Heart right ventricle (tissue), 16 donors: ENCODE data around the gene TMEM61. TPM values are rescaled to one million over a fixed set of nuclear protein-coding genes. Genes with fewer than 3 reads are reported as not detected.

Experiments
- ATAC-seq, 8 donors: fragments of 200-7000 bp; cut with Tn5 transposase; one replicate each; pipeline ENCODE4 v1.9.1; 2020; ENCODE audit warnings: mild to moderate bottlenecking in 8 of 8, moderate library complexity in 8 of 8, moderate number of reproducible peaks in 1 of 8
- DNase-seq, 2 donors: peaks; one replicate each; pipeline ENCODE4 v3.0.0-alpha.2; 2020
- H3K27ac ChIP-seq, 10 donors: fragments of 200-600 bp; sonication (generic) in 2 of 10; one replicate each; pipeline versions ENCODE4 v1.5.0 to v1.8.0; 2020 to 2022; ENCODE audit warnings: mild to moderate bottlenecking in 3 of 10
- H3K27me3 ChIP-seq, 7 donors: fragments of 200-600 bp; one replicate each; pipeline ENCODE4 v1.8.0; 2021 to 2022; ENCODE audit warnings: mild to moderate bottlenecking in 2 of 7
- H3K36me3 ChIP-seq, 9 donors: fragments of 200-600 bp; sonication (generic) in 1 of 9; one replicate each; pipeline versions ENCODE4 v1.5.0 to v1.8.0; 2020 to 2022; ENCODE audit warnings: mild to moderate bottlenecking in 2 of 9
- H3K4me1 ChIP-seq, 9 donors: fragments of 200-600 bp; sonication (generic) in 1 of 9; one replicate each; pipeline versions ENCODE4 v1.5.0 to v1.8.0; 2020 to 2022; ENCODE audit warnings: mild to moderate bottlenecking in 4 of 9
- H3K4me3 ChIP-seq, 10 donors: fragments of 200-600 bp; sonication (generic) in 2 of 10; one replicate each; pipeline versions ENCODE4 v1.5.0 to v1.8.0; 2020 to 2022; ENCODE audit warnings: mild to moderate bottlenecking in 7 of 10, moderate library complexity in 2 of 10
- H3K9me3 ChIP-seq, 11 donors: fragments of 200-600 bp in 10 of 11; sonication (generic) in 2 of 11; one replicate each; pipeline versions ENCODE4 v1.5.0 to v1.8.0; 2013 to 2022; ENCODE audit warnings: mild to moderate bottlenecking in 2 of 11, control low read depth in 1 of 11, moderate library complexity in 1 of 11
- WGBS, 2 donors: extraction: QIAGEN DNeasy Blood & Tissue Kit; methylation state at CpG; one replicate each; pipeline ENCODE4 v1.1.7; 2013; ENCODE audit warnings: inconsistent platforms in 1 of 2; 5-methylcytosine and 5-hydroxymethylcytosine counted together
- intact Hi-C, 10 donors: fragments of 100-400 bp; cut with DNase I; formaldehyde crosslinking; loops; one replicate each; pipeline versions ENCODE4 v1.11.1 to v1.14.2; 2022
- polyA plus RNA-seq, 2 donors: library from polyadenylated mRNA; stranded (reverse); fragments of 200-250 nt; gene quantifications; one replicate each; pipeline ENCODE4 v1.2.3, GENCODE V29; 2013
- total RNA-seq, 10 donors: library from RNA; stranded (reverse); fragmentation: NEBNext Ultra II Directional in 3 of 10; extraction: Animal tissue kit (Norgen Biotek cat#: 25700) in 3 of 10; gene quantifications; one replicate each; pipeline versions ENCODE4 v1.2.1 to v1.2.4, GENCODE V29; 2021 to 2023
- TF ChIP-seq, protein P1 (sequence below), 9 donors: fragments of 200-600 bp; sonication (generic) in 2 of 9; IDR thresholded peaks; one replicate each; pipeline versions ENCODE4 v1.5.0 to v1.8.0; 2021 to 2022; ENCODE audit warnings: antibody characterized with exemption in 9 of 9, mild to moderate bottlenecking in 5 of 9, moderate library complexity in 1 of 9
- donor health status: Arrhythmogenic right ventricular cardiomyopathy.
- donor health status: ischemic (EF 13 %, LVEDD 7.1; RV severe dilation, severe dysfunction).
- donor health status: healthy with polysubstance abuse.
- donor health status: DM: no; HTN: yes; CAD: no.
- donor health status: DM: no; HTN: no; CAD: no.
- donor health status: ischemic (EF 25% LVEDD 6.9; RV normal size, moderate dysfunction).
- donor health status: ischemic (EF 25% LVEDD 5.7; RV mildly dilated, moderate dysfunction).
- donor health status: healthy.
- donor health status: DM: yes; HTN: yes; CAD: no.
- donor health status: Ischemic cardiomyopathy.
- donor health status: ischemic (EF 35%, LVEDD 5.7; RV mildly dilated, moderate dysfunction).
- donor health status: nonischemic (EF 11% LVEDD 7.7; RV severe dilation, severe dysfunction).
- donor health status: DM: yes; HTN: yes; CAD: no.
- donor health status: PGD.
- donor health status: ischemic (EF 29% LVEDD 5.4; RV normal size, mild dysfunction).
- donor health status: nonischemic (EF 23%, LVEDD 6.1; RV moderate dilation, normal function).

TMEM61 gene
- total and polyA plus RNA-seq, 12 donors = 0.03 to 0.37 TPM; not detected in 10

DNA sequence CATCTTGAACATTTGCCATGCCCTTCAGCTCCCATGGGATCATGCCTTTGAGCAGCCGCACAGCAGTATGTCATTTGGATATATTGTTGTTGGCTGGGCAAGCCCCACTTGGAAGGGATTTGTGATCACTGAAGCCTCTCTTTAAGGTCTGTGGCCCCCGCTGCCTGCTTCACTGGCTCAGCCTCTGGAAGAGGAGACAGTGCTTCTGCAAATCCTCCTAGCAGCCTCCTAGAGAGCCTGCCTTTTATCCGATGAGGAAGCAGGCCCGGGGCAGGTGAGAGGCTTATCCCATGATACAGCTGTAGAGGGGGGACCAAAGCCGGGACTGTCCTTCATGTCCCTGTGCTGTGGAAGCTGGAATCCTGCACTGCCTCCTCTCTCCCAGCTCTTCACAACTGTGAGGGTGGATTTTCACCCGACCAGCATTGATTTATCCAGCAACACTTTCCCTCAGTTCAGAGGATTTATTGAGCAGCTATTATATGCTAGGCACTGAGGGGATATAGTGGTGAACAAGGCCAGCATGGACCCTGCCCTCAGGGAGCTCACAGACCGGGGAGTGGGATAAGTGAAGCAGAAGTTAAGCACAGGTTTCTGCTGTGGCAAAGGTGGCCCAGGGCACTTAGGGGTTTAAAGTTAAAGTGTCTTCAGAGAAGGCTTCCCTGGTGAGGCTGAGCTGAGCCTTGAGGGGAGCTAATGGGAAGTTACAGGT lies 3.9 kb downstream of the TMEM61 start:
- Histone ChIP-seq H3K9me3 (no peaks in the 10 kb centered on the region), H3K36me3 (no peaks in the 10 kb centered on the region), H3K4me1 (peaks cover 0 to 9% (median 5%) of the 10 kb centered on the region in 9 donors), H3K27ac (no peak overlapping the region), H3K27me3 (peaks cover 0 to 58% (median 37%) of the 10 kb centered on the region in 7 donors), H3K4me3 (no peak overlapping the region)
- TF ChIP-seq, protein P1, sequence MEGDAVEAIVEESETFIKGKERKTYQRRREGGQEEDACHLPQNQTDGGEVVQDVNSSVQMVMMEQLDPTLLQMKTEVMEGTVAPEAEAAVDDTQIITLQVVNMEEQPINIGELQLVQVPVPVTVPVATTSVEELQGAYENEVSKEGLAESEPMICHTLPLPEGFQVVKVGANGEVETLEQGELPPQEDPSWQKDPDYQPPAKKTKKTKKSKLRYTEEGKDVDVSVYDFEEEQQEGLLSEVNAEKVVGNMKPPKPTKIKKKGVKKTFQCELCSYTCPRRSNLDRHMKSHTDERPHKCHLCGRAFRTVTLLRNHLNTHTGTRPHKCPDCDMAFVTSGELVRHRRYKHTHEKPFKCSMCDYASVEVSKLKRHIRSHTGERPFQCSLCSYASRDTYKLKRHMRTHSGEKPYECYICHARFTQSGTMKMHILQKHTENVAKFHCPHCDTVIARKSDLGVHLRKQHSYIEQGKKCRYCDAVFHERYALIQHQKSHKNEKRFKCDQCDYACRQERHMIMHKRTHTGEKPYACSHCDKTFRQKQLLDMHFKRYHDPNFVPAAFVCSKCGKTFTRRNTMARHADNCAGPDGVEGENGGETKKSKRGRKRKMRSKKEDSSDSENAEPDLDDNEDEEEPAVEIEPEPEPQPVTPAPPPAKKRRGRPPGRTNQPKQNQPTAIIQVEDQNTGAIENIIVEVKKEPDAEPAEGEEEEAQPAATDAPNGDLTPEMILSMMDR (IDR thresholded peaks at IDR 0.05) = no peak
- ATAC-seq (no peak), DNase-seq (no peak)
- WGBS, 2 donors = 59 to 69% methylated on average over 7 of the region's 7 CpGs
- intact Hi-C loops = no loop called here

DNA sequence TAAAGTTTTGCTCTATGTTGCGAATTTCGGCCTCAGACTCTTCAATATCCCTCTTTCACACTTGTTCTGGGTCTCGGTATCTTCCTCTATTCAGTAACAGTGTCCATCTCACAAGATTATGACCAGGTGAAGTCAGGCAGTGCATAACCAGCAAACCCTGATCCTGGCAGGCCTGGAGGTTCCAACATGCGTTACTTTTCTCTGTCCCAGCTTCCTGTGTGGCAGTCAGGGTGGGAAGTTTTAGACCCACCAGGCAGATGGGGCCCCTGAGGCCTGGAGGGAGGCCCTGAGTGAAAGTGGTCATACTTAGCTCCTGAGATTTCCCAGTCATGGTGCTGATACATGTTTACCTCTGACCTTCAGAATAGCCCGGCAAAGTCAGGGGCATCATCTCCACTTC lies 5.1 kb downstream of the TMEM61 start:
- WGBS, 2 donors = 87 to 90% methylated on average over 5 of the region's 5 CpGs
- no peak for DNase-seq
- Histone ChIP-seq H3K36me3 (no peaks in the 10 kb centered on the region), H3K9me3 (no peaks in the 10 kb centered on the region), H3K27me3 (peaks cover 0 to 45% (median 24%) of the 10 kb centered on the region in 7 donors), H3K4me3 (no peak overlapping the region), H3K27ac (no peak overlapping the region), H3K4me1 (peaks cover 0 to 8% (median 0%) of the 10 kb centered on the region in 9 donors)
- intact Hi-C loops = no loop called here
- TF ChIP-seq, protein P1 (IDR thresholded peaks at IDR 0.05) = no peak
- no peak for ATAC-seq

DNA sequence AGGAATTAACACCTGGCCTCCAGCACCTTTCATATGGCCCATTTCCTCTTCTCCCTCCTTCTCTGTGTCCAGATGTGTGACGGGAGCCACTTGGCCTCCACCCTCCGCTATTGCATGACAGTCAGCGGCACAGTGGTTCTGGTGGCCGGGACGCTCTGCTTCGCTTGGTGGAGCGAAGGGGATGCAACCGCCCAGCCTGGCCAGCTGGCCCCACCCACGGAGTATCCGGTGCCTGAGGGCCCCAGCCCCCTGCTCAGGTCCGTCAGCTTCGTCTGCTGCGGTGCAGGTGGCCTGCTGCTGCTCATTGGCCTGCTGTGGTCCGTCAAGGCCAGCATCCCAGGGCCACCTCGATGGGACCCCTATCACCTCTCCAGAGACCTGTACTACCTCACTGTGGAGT lies 5.6 kb downstream of the TMEM61 start:
- peaks cover 0 to 41% (median 19%) of the 10 kb centered on the region in 7 donors for H3K27me3 ChIP-seq
- ATAC-seq (no peak), DNase-seq (no peak)
- H3K36me3 ChIP-seq = no peaks in the 10 kb centered on the region
- H3K4me3 ChIP-seq = no peak overlapping the region
- peaks cover 0 to 8% (median 0%) of the 10 kb centered on the region in 9 donors for H3K4me1 ChIP-seq
- 78 to 86% methylated on average over 15 of the region's 15 CpGs for WGBS, 2 donors
- TF ChIP-seq, protein P1 (IDR thresholded peaks at IDR 0.05) = no peak
- no peaks in the 10 kb centered on the region for H3K9me3 ChIP-seq
- no peak overlapping the region for H3K27ac ChIP-seq
- intact Hi-C loops = no loop called here

DNA sequence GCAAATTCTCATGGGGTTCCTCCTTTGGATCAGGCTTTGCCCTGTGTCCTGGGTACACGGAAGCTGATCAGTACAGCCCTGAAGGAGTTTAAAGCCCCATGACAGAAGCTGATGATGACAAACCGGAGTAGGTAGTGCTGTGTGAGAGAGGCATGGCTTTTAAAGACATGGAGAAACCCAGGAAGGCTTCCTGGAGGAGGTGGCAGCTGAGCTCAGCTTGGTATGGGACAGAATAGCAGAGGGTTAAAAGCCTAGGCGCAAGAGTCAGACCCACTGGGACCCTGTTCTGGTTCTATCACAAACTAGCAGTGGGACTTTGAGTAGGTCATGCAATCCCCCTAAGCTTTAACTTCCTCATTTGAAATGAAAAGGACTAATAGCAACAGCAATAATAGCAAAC lies 6.1 kb downstream of the TMEM61 start:
- DNase-seq = no peak
- intact Hi-C loops = no loop called here
- H3K4me1 ChIP-seq = peaks cover 0 to 8% (median 0%) of the 10 kb centered on the region in 9 donors
- TF ChIP-seq, protein P1 (IDR thresholded peaks at IDR 0.05) = no peak
- no peak overlapping the region for H3K27ac ChIP-seq
- peaks cover 0 to 36% (median 14%) of the 10 kb centered on the region in 7 donors for H3K27me3 ChIP-seq
- no peak for ATAC-seq
- H3K36me3 ChIP-seq = no peaks in the 10 kb centered on the region
- H3K9me3 ChIP-seq = no peaks in the 10 kb centered on the region
- no peak overlapping the region for H3K4me3 ChIP-seq
- WGBS, 2 donors = 94 to 96% methylated on average over 3 of the region's 3 CpGs
